Tibial nerve (tissue), 4 donors: Measurements from ENCODE around the gene CRYBA2. TPM values are rescaled to one million over a fixed set of nuclear protein-coding genes. Genes with fewer than 3 reads are reported as not detected.

Source experiments
- DNase-seq, 2 donors: peaks; one replicate each; pipeline ENCODE4 v3.0.0-alpha.2; 2019; ENCODE audit warnings: low spot score in 2 of 2
- H3K27ac ChIP-seq, 4 donors: fragments of 200-600 bp; sonication (generic) in 3 of 4; one replicate each; pipeline ENCODE4 v1.5.1; 2017 to 2019; ENCODE audit warnings: mild to moderate bottlenecking in 1 of 4
- H3K27me3 ChIP-seq, 2 donors: fragments of 200-600 bp; sonication (generic) in 1 of 2; one replicate each; pipeline versions ENCODE4 v1.5.1 to v1.6.0; 2017 to 2019
- H3K36me3 ChIP-seq, 3 donors: fragments of 200-600 bp; sonication (generic); one replicate each; pipeline ENCODE4 v1.5.1; 2018 to 2019
- H3K4me1 ChIP-seq, 4 donors: fragments of 200-600 bp; sonication (generic) in 3 of 4; one replicate each; pipeline ENCODE4 v1.5.1; 2017 to 2019
- H3K4me3 ChIP-seq, 4 donors: fragments of 200-600 bp; sonication (generic) in 3 of 4; one replicate each; pipeline ENCODE4 v1.5.1; 2017 to 2019; ENCODE audit warnings: mild to moderate bottlenecking in 1 of 4, moderate library complexity in 1 of 4
- H3K9me3 ChIP-seq, 4 donors: fragments of 200-600 bp; sonication (generic) in 3 of 4; one replicate each; pipeline ENCODE4 v1.5.1; 2017 to 2019
- EP300 ChIP-seq, 2 donors: sonication (generic); formaldehyde crosslinking; IDR thresholded peaks; one replicate each; pipeline ENCODE4 v1.6.1; 2017; ENCODE audit warnings: antibody characterized with exemption in 2 of 2, mild to moderate bottlenecking in 1 of 2
- POLR2A ChIP-seq, 2 donors: fragments of 450-650 bp; IDR thresholded peaks; one replicate each; pipeline ENCODE4 v1.6.1; 2017; ENCODE audit warnings: antibody characterized with exemption in 2 of 2, mild to moderate bottlenecking in 2 of 2, moderate library complexity in 2 of 2
- WGBS, 2 donors: methylation state at CpG; one replicate each; pipeline ENCODE4 v1.1.5; 2018; 5-methylcytosine and 5-hydroxymethylcytosine counted together
- total RNA-seq, 4 donors: library from RNA; depleted of rRNA; stranded (reverse); fragments of >200 nt; gene quantifications; one replicate each; pipeline ENCODE4 v1.1.0, GENCODE V29; 2016
- TF ChIP-seq, protein P1 (sequence below), 5 experiments: fragments of 200-600 bp in 3 of 5; fragments of 450-650 bp in 2 of 5; sonication (generic) in 3 of 5; IDR thresholded peaks; one replicate each; pipeline ENCODE4 v1.5.1; 2016 to 2019; ENCODE audit warnings: antibody characterized with exemption in 5 of 5, mild to moderate bottlenecking in 3 of 5, moderate library complexity in 2 of 5

Gene CRYBA2
- total RNA-seq, 4 donors from 2014 or later, result not detected

- no peaks in the 10 kb centered on the region for H3K36me3 ChIP-seq
- WGBS, 2 donors, result 4 to 5% methylated on average over 29 to 43 of the region's 49 CpGs
- no peak for TF ChIP-seq POLR2A (IDR thresholded peaks at IDR 0.05)
- no peak for TF ChIP-seq EP300 (IDR thresholded peaks at IDR 0.05)
- TF ChIP-seq, protein P1, sequence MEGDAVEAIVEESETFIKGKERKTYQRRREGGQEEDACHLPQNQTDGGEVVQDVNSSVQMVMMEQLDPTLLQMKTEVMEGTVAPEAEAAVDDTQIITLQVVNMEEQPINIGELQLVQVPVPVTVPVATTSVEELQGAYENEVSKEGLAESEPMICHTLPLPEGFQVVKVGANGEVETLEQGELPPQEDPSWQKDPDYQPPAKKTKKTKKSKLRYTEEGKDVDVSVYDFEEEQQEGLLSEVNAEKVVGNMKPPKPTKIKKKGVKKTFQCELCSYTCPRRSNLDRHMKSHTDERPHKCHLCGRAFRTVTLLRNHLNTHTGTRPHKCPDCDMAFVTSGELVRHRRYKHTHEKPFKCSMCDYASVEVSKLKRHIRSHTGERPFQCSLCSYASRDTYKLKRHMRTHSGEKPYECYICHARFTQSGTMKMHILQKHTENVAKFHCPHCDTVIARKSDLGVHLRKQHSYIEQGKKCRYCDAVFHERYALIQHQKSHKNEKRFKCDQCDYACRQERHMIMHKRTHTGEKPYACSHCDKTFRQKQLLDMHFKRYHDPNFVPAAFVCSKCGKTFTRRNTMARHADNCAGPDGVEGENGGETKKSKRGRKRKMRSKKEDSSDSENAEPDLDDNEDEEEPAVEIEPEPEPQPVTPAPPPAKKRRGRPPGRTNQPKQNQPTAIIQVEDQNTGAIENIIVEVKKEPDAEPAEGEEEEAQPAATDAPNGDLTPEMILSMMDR (IDR thresholded peaks at IDR 0.05), result no peak
- H3K4me3 ChIP-seq, result peak overlapping the region in 1 of 4 donors; percentile 20
- peaks cover 0 to 51% (median 34%) of the 10 kb centered on the region in 4 donors for H3K4me1 ChIP-seq
- peaks cover 8 to 97% of the 10 kb centered on the region in 2 donors for H3K27me3 ChIP-seq
- H3K27ac ChIP-seq, result no peak overlapping the region
- DNase-seq, result no peak
- no peaks in the 10 kb centered on the region for H3K9me3 ChIP-seq
Observed at GRCh38 chr2:218985325-218986091, 7.7 kb downstream of the CRYBA2 start.

DNA sequence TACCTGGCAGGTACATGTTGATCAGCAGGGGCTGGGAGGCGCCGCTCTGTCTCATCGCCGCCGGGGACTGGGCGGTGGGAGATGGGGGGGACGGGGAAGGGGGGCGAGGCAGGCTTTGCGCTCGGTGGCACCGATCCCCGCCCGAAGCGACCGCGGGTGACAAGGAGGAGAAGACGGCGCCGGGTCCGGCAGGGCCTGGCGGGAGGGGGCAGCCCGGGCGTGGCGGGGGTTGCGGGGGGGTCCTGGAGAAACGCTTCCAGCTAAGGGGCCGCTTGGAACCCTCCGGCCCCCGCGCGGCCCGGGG lies 8.2 kb downstream of the CRYBA2 start, which contains the start of gene FEV:
Gene FEV, minus strand, starts transcription at position 164 of the 304 bp plus-strand sequence. Its CDS starts 109 bp downstream, at position 55.
- peak within 1 kb of the TSS in 2 of 4 donors; percentile 17 to 20 for H3K4me3 ChIP-seq
- no peak within 1 kb of the TSS for H3K27ac ChIP-seq
- H3K36me3 ChIP-seq, result no peaks in the 10 kb centered on the region
- 0 to 3% methylated on average over 17 to 30 of the region's 32 CpGs for WGBS, 2 donors
- no peak for DNase-seq
- H3K4me1 ChIP-seq, result peaks cover 0 to 56% (median 36%) of the 10 kb centered on the region in 4 donors
- H3K9me3 ChIP-seq, result no peaks in the 10 kb centered on the region
- no peak for TF ChIP-seq EP300 (IDR thresholded peaks at IDR 0.05)
- TF ChIP-seq POLR2A (IDR thresholded peaks at IDR 0.05), result no peak
- TF ChIP-seq, protein P1 (IDR thresholded peaks at IDR 0.05), result no peak
- peaks cover 8 to 97% of the 10 kb centered on the region in 2 donors for H3K27me3 ChIP-seq

DNA sequence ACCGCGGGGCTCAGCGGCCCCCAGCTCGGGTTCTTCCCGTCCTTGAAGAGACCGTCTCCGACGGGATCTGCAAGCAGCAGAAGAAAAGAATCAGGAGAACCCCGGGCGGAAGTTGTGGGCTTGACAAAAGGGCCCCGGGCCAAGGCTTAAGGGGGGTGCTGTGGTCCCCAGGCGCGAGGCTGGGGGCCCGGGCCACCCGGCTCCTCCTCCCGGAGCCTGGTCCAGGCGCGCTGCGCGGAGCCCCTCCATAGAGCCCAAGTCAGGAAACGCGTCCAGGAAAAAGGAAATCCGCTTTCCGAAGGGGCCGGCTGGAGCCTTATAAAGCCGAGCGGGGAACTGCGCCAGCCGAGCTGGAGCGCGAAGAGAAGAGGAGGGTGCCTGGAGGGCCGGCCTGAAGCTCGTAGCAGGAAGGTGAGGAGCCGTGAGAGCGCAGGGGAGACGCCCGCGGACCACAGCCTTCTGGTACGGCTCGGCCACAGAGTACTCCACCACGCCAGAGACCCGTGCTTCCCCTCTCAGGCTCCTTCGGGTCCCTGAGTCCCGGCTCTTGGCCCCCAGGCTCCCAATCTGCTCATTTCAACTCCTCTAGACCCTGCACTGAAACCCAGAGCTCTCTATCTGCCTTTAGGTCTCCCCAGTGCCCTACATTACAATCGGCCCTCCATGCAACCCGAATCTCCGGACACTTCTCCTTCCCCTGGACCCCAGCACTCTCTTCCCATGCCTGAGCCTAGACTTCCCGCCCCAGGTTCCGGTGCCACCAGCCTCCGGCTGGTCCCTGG lies 8.8 kb downstream of the CRYBA2 start:
- H3K9me3 ChIP-seq, result no peaks in the 10 kb centered on the region
- H3K36me3 ChIP-seq, result no peaks in the 10 kb centered on the region
- peak overlapping the region in 2 of 4 donors; percentile 17 to 20 for H3K4me3 ChIP-seq
- TF ChIP-seq POLR2A (IDR thresholded peaks at IDR 0.05) (no peak), EP300 (IDR thresholded peaks at IDR 0.05) (no peak)
- TF ChIP-seq, protein P1 (IDR thresholded peaks at IDR 0.05), result no peak
- no peak for DNase-seq
- H3K4me1 ChIP-seq, result peaks cover 0 to 60% (median 37%) of the 10 kb centered on the region in 4 donors
- 0 to 2% methylated on average over 44 to 45 of the region's 50 CpGs for WGBS, 2 donors
- H3K27ac ChIP-seq, result no peak overlapping the region
- peaks cover 8 to 97% of the 10 kb centered on the region in 2 donors for H3K27me3 ChIP-seq

DNA sequence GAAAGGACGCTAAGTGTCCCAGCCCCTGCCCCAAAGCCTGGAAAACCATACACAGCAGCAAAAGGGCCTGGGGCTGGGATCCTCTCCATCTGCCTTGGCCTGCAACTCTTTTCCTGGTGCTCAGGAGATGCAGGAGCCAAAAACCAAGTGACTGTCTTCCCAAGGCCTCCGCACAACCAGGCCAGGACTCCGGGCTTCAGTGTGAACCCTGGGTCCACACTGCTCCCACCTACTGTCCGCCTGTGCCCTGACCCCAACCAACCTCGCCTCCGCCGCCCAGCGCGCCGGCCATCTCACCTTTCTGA lies 9.3 kb downstream of the CRYBA2 start:
- no peak for TF ChIP-seq POLR2A (IDR thresholded peaks at IDR 0.05)
- TF ChIP-seq EP300 (IDR thresholded peaks at IDR 0.05), result no peak
- TF ChIP-seq, protein P1 (IDR thresholded peaks at IDR 0.05), result no peak
- Histone ChIP-seq H3K4me3 (no peak overlapping the region), H3K36me3 (no peaks in the 10 kb centered on the region), H3K9me3 (no peaks in the 10 kb centered on the region), H3K27ac (no peak overlapping the region), H3K27me3 (peaks cover 7 to 97% of the 10 kb centered on the region in 2 donors), H3K4me1 (peaks cover 0 to 60% (median 37%) of the 10 kb centered on the region in 4 donors)
- 15 to 20% methylated on average over 6 to 9 of the region's 10 CpGs for whole genome bisulfite sequencing, 2 donors
- no peak for DNase-seq
